DOHH2 (cell line): ENCODE data around the gene GLIPR1L1.

Experiments
- H3F3A ChIP-seq: fragments of 200-600 bp; sonication (generic), shearing (Covaris generic); 2 replicates; pipeline ENCODE4 v1.6.0; 2016; ENCODE audit warnings: antibody characterized with exemption, mild to moderate bottlenecking; ENCODE audit not compliant: control insufficient read depth, insufficient read depth
- H3K27ac ChIP-seq: fragments of 200-600 bp; sonication (generic); 2 replicates; pipeline ENCODE4 v1.5.1; 2014; ENCODE audit warnings: low read depth, mild to moderate bottlenecking, low read length, moderate library complexity
- H3K27me3 ChIP-seq: fragments of 200-600 bp; sonication (generic); 2 replicates; pipeline ENCODE4 v1.6.1; 2014; ENCODE audit warnings: mild to moderate bottlenecking, low read length, mixed read lengths; ENCODE audit not compliant: control insufficient read depth
- H3K36me3 ChIP-seq: fragments of 200-600 bp; sonication (generic); 2 replicates; pipeline ENCODE4 v1.6.1; 2014; ENCODE audit warnings: mild to moderate bottlenecking, low read length, moderate library complexity, mixed read lengths; ENCODE audit not compliant: control insufficient read depth
- H3K4me1 ChIP-seq: fragments of 200-600 bp; sonication (generic); 2 replicates; pipeline ENCODE4 v1.6.1; 2014; ENCODE audit warnings: mild to moderate bottlenecking, low read length, mixed read lengths; ENCODE audit not compliant: control insufficient read depth
- H3K4me2 ChIP-seq: fragments of 200-600 bp; sonication (generic); 2 replicates; pipeline ENCODE4 v1.6.0; 2014; ENCODE audit warnings: mild to moderate bottlenecking, low read length, moderate library complexity
- H3K4me3 ChIP-seq: fragments of 200-600 bp; sonication (generic); 2 replicates; pipeline ENCODE4 v1.5.1; 2014; ENCODE audit warnings: mild to moderate bottlenecking, low read length, mixed read lengths
- H3K79me2 ChIP-seq: fragments of 200-600 bp; sonication (generic); 2 replicates; pipeline ENCODE4 v1.6.1; 2014; ENCODE audit warnings: mild to moderate bottlenecking, low read length, mixed read lengths; ENCODE audit not compliant: control insufficient read depth
- H3K9me2 ChIP-seq: fragments of 200-600 bp; sonication (generic); replicated peaks from 2 replicates; pipeline ENCODE4 v1.6.1; 2014; ENCODE audit warnings: mild to moderate bottlenecking, low read length, mixed read lengths; ENCODE audit not compliant: control insufficient read depth
- H3K9me3 ChIP-seq: fragments of 200-600 bp; sonication (generic); 2 replicates; pipeline ENCODE4 v1.6.1; 2014; ENCODE audit warnings: antibody characterized with exemption, low read length, mixed read lengths; ENCODE audit not compliant: control insufficient read depth, insufficient read depth
- H4K20me1 ChIP-seq: fragments of 200-600 bp; sonication (generic); 2 replicates; pipeline ENCODE4 v1.6.0; 2014; ENCODE audit warnings: low read depth, mild to moderate bottlenecking, antibody characterized with exemption, low read length, moderate library complexity; ENCODE audit not compliant: control insufficient read depth, insufficient read depth
- EZH2phosphoT487 ChIP-seq: fragments of 200-600 bp; sonication (generic); IDR thresholded peaks from 2 replicates; pipeline ENCODE4 v1.6.1; 2017; ENCODE audit warnings: borderline replicate concordance, mild to moderate bottlenecking, antibody characterized with exemption, low read length, moderate library complexity, mixed read lengths
- TF ChIP-seq, protein P1 (sequence below): fragments of 200-600 bp; sonication (generic); IDR thresholded peaks from one replicate; pipeline ENCODE4 v1.5.1; 2014; ENCODE audit warnings: antibody characterized with exemption, mild to moderate bottlenecking, low read depth, low read length; ENCODE audit not compliant: poor library complexity, severe bottlenecking

The GLIPR1L1 gene

DNA sequence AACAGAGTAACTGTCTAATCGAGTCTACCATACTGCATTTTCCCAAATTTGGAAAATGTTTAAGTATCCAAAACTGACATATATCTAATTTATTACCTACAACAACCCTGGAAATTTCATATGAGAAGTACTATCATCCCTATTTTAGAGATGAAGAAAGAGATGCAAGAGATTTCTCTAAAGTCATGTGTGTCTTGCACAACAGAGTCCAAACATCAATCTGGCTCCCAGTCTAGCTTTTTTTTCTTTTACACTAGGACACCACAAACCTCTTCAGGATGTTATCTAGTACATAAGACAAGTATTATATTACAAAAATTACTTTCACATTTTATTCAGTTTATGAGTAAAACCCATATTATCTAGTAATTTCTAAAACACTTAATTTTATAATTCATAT is 43.5 kb upstream of the GLIPR1L1 start:
- Histone ChIP-seq H3K36me3 (no peaks in the 10 kb centered on the region), H3K27me3 (0 out of 2 replicates have a peak, but pooled peaks cover 8% of the 10 kb centered on the region), H3F3A (no peaks in the 10 kb centered on the region), H3K4me3 (no peak overlapping the region), H3K4me1 (no peaks in the 10 kb centered on the region), H3K9me3 (no peaks in the 10 kb centered on the region), H3K27ac (no peak overlapping the region), H4K20me1 (no peaks in the 10 kb centered on the region), H3K79me2 (no peaks in the 10 kb centered on the region), H3K4me2 (no peak overlapping the region), H3K9me2 (no peaks in the 10 kb centered on the region)
- no peak for TF ChIP-seq EZH2phosphoT487
- TF ChIP-seq, protein P1, sequence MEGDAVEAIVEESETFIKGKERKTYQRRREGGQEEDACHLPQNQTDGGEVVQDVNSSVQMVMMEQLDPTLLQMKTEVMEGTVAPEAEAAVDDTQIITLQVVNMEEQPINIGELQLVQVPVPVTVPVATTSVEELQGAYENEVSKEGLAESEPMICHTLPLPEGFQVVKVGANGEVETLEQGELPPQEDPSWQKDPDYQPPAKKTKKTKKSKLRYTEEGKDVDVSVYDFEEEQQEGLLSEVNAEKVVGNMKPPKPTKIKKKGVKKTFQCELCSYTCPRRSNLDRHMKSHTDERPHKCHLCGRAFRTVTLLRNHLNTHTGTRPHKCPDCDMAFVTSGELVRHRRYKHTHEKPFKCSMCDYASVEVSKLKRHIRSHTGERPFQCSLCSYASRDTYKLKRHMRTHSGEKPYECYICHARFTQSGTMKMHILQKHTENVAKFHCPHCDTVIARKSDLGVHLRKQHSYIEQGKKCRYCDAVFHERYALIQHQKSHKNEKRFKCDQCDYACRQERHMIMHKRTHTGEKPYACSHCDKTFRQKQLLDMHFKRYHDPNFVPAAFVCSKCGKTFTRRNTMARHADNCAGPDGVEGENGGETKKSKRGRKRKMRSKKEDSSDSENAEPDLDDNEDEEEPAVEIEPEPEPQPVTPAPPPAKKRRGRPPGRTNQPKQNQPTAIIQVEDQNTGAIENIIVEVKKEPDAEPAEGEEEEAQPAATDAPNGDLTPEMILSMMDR, result no peak

DNA sequence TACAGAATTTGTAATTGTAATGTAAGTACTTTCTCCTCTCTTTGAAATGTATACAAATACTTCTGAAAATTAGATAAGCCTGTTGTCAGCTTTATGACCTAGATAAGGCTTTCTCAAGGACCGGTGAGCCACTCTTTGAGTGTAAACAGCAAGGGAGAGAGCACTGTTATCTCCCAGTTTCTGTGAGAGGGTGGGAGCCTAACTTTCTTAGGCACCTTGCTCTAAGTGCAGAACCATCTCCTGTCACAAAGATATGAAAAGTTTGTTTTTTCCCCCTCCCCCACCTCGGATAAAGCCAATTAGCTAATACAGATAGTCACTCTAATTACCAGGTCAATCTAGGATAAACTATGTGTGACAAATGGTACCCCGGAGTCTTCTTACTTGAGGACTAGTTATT is 40.1 kb upstream of the GLIPR1L1 start:
- no peaks in the 10 kb centered on the region for H3F3A ChIP-seq
- no peaks in the 10 kb centered on the region for H3K4me1 ChIP-seq
- no peak overlapping the region for H3K4me2 ChIP-seq
- no peak overlapping the region for H3K4me3 ChIP-seq
- no peaks in the 10 kb centered on the region for H3K9me2 ChIP-seq
- no peaks in the 10 kb centered on the region for H3K79me2 ChIP-seq
- no peaks in the 10 kb centered on the region for H3K9me3 ChIP-seq
- H3K36me3 ChIP-seq, result no peaks in the 10 kb centered on the region
- H4K20me1 ChIP-seq, result no peaks in the 10 kb centered on the region
- H3K27me3 ChIP-seq, result 0 out of 2 replicates have a peak, but pooled peaks cover 3% of the 10 kb centered on the region
- TF ChIP-seq, protein P1, result no peak
- TF ChIP-seq EZH2phosphoT487, result no peak
- H3K27ac ChIP-seq, result no peak overlapping the region

DNA sequence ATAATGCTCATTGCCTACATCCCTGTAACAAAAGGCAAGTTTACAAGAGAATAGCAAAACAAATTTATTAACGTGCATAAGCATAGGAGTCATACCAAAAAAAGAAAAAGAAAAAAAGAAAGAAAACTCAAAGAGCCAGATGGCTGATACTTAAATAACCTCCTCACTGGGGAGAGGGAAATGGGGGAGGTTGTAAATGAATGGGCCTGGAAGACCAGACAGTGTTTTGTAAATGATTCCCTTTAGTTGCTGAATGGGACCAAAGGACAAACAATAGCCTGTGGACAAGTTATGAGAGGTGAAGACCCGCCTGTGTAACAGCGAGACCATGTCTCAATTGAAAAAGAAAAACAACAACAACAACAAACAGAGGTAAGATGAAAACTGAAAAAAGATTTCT is 39.7 kb upstream of the GLIPR1L1 start:
- Histone ChIP-seq H3K79me2 (no peaks in the 10 kb centered on the region), H3K27ac (no peak overlapping the region), H3F3A (no peaks in the 10 kb centered on the region), H3K36me3 (no peaks in the 10 kb centered on the region), H3K9me3 (no peaks in the 10 kb centered on the region), H3K9me2 (no peaks in the 10 kb centered on the region), H3K4me2 (no peak overlapping the region), H3K4me1 (no peaks in the 10 kb centered on the region), H4K20me1 (no peaks in the 10 kb centered on the region), H3K4me3 (no peak overlapping the region), H3K27me3 (no peaks in the 10 kb centered on the region)
- TF ChIP-seq EZH2phosphoT487, result no peak
- TF ChIP-seq, protein P1, result no peak

DNA sequence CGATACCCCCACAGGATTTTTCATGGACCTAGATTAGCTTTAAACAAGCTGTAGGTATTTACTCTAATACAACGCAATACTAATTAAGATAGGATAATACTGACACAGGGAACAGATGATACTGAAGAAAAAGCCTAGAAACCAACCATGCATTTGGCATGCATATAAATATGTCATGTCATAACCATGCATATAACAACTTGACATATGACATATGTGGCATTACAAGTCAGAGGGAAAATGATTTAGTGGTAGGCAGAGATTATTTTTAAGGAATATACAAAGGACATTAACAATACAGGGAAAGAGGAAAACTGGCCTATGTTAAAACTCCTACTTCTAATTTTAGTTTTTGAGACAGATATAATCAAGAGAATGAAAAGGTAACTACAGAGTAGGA is 32.2 kb upstream of the GLIPR1L1 start:
- H3K4me2 ChIP-seq, result no peak overlapping the region
- H3K9me2 ChIP-seq, result no peaks in the 10 kb centered on the region
- H3K4me1 ChIP-seq, result no peaks in the 10 kb centered on the region
- no peaks in the 10 kb centered on the region for H3F3A ChIP-seq
- no peaks in the 10 kb centered on the region for H3K9me3 ChIP-seq
- no peaks in the 10 kb centered on the region for H3K36me3 ChIP-seq
- no peaks in the 10 kb centered on the region for H3K27me3 ChIP-seq
- no peak overlapping the region for H3K4me3 ChIP-seq
- TF ChIP-seq, protein P1, result no peak
- TF ChIP-seq EZH2phosphoT487, result no peak
- no peaks in the 10 kb centered on the region for H4K20me1 ChIP-seq
- no peaks in the 10 kb centered on the region for H3K79me2 ChIP-seq
- no peak overlapping the region for H3K27ac ChIP-seq
